A673 (cell line): Measurements from ENCODE around the gene ERO1A. TPM values are rescaled to one million over a fixed set of nuclear protein-coding genes. Genes with fewer than 3 reads are reported as not detected.

Experiments used
- BruUV-seq: library from RNA; stranded (reverse); fragments of 400-500 nt; replicated peaks from 2 replicates; lab custom pipeline; 2021; lab: Mats Ljungman, UMichigan
- CTCF ChIA-PET: fragments of 300-600 bp; sonication (Branson Sonifier 250); formaldehyde crosslinking; loops from one replicate; lab custom pipeline; 2022; ENCODE audit warnings: antibody characterized with exemption; lab: Charles Lee
- POLR2A ChIA-PET: fragments of 300-600 bp; sonication (Branson Sonifier 250); formaldehyde crosslinking; loops from one replicate; lab custom pipeline; 2022; ENCODE audit warnings: antibody characterized with exemption; ENCODE audit not compliant: low non-redundant PET; lab: Charles Lee
- DNase-seq: peaks from one replicate; pipeline ENCODE4 v3.0.0-alpha.2; 2015; ENCODE audit warnings: low spot score
- H3K27ac ChIP-seq: fragments of 200-600 bp; sonication (generic); 2 replicates; pipeline ENCODE4 v1.5.1; 2016; ENCODE audit warnings: mixed run types, low read depth, mild to moderate bottlenecking, mixed read lengths, antibody characterized with exemption, low read length; ENCODE audit not compliant: poor library complexity, severe bottlenecking
- H3K27me3 ChIP-seq: fragments of 200-600 bp; sonication (generic); replicated peaks from 2 replicates; pipeline ENCODE4 v1.6.1; 2017; ENCODE audit warnings: mixed run types, low read depth, mild to moderate bottlenecking, mixed read lengths, antibody characterized with exemption, low read length; ENCODE audit not compliant: insufficient read depth, poor library complexity
- H3K36me3 ChIP-seq: fragments of 200-600 bp; sonication (generic); 2 replicates; pipeline ENCODE4 v1.6.1; 2016; ENCODE audit warnings: mixed run types, mild to moderate bottlenecking, mixed read lengths, antibody characterized with exemption, low read length; ENCODE audit not compliant: insufficient read depth, poor library complexity, severe bottlenecking
- H3K4me1 ChIP-seq: fragments of 200-600 bp; sonication (generic); 2 replicates; pipeline ENCODE4 v1.6.1; 2017; ENCODE audit warnings: mixed run types, mild to moderate bottlenecking, mixed read lengths, antibody characterized with exemption, low read length; ENCODE audit not compliant: insufficient read depth, poor library complexity, severe bottlenecking
- H3K4me3 ChIP-seq: fragments of 200-600 bp; sonication (generic); 2 replicates; pipeline ENCODE4 v1.5.1; 2016; ENCODE audit warnings: low read depth, mixed run types, mild to moderate bottlenecking, mixed read lengths, low read length; ENCODE audit not compliant: poor library complexity, severe bottlenecking
- H3K9me3 ChIP-seq: fragments of 200-600 bp; sonication (generic); 2 replicates; pipeline ENCODE4 v1.6.1; 2016; ENCODE audit warnings: mixed run types, low read depth, mild to moderate bottlenecking, mixed read lengths, antibody characterized with exemption, low read length; ENCODE audit not compliant: poor library complexity, severe bottlenecking
- CTCF ChIP-seq: fragments of 300-800, 200-600 bp; sonication (generic); conservative IDR thresholded peaks from 2 replicates; pipeline ENCODE4 v1.5.1; 2017; ENCODE audit warnings: low read depth, mild to moderate bottlenecking, antibody characterized with exemption, low read length, moderate library complexity, mixed read lengths
- EZH2 ChIP-seq: fragments of 200-600 bp; sonication (generic); IDR thresholded peaks from 2 replicates; pipeline ENCODE4 v1.6.1; 2017; ENCODE audit warnings: borderline replicate concordance, low read depth, mild to moderate bottlenecking, mixed read lengths, antibody characterized with exemption, low read length; ENCODE audit not compliant: poor library complexity, severe bottlenecking
- intact Hi-C: fragments of 100-400 bp; cut with micrococcal nuclease; formaldehyde crosslinking; loops from one replicate; pipeline ENCODE4 v1.10.0; 2022; ENCODE audit not compliant: unreplicated experiment
- total RNA-seq: library from RNA; stranded (reverse); gene quantifications from 2 replicates; pipeline ENCODE4 v1.2.3, GENCODE V29; 2021

The ERO1A gene
- total RNA-seq, 1 experiment from 2014 or later = 52.1 TPM

DNA sequence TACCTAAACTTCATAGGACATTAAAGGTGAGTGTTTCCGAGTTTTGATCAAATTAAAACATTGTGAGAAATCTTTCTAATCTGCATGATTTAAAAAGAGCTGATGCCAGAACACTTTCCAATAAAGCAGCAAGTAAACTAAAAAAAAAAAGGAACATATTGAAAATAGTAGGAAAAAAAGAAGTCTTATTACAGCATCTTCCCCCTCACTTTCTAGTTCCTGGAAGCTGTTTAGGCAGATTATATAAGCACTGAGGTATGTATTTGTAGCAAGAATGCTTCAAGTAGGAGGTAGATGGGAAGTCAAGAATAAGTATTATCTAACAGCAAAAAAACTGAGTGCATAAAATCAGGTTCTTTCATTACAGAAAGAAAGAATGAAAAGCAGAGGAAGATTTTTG is 45.8 kb downstream of the ERO1A start:
- ChIA-PET POLR2A (no interaction called here), CTCF (interaction anchor here (0.7 kb wide), 1 partner anchor 403 kb away, joined by 4 read pairs; no protein-coding TSS in a partner anchor)
- Histone ChIP-seq H3K27me3 (no peaks in the 10 kb centered on the region), H3K36me3 (peaks cover 14% of the 10 kb centered on the region), H3K27ac (no peak overlapping the region), H3K4me3 (no peak overlapping the region), H3K4me1 (no peaks in the 10 kb centered on the region), H3K9me3 (no peaks in the 10 kb centered on the region)
- intact Hi-C loops = no loop called here
- TF ChIP-seq EZH2 (no peak), CTCF (no peak)
- no peak for DNase-seq
- BruUV-seq = no TSS peak

DNA sequence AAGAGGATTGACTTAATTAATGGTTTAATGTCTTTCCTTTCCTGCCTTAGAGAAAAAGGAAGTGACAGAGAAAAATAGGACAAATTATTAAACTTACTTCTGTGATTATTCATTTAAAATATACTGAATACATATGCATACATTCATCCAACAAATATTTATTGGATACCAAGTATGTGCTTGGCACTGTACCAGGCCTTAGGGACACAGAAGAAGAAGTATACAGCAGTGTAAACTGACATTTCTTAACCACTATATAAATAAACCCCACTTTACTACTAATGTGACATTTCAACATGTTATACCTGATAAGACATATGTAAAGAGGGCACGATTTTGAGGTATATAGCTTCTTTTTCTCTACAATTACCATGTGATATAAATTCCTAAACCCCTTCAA is 53.6 kb downstream of the ERO1A start:
- ChIA-PET CTCF (no interaction called here), POLR2A (no interaction called here)
- DNase-seq = no peak
- TF ChIP-seq EZH2 = no peak
- no peak for TF ChIP-seq CTCF
- no TSS peak for BruUV-seq
- Histone ChIP-seq H3K36me3 (peaks cover 7% of the 10 kb centered on the region), H3K27ac (no peak overlapping the region), H3K27me3 (no peaks in the 10 kb centered on the region), H3K4me3 (no peak overlapping the region), H3K4me1 (no peaks in the 10 kb centered on the region), H3K9me3 (peaks cover 3% of the 10 kb centered on the region)
- intact Hi-C loops = no loop called here

GRCh38 chr14:52640137-52640536 is 55.2 kb downstream of the ERO1A start:
- no peaks in the 10 kb centered on the region for H3K36me3 ChIP-seq
- no peak for TF ChIP-seq CTCF
- TF ChIP-seq EZH2 = no peak
- CTCF ChIA-PET = no interaction called here
- intact Hi-C loops = no loop called here
- no peak overlapping the region for H3K27ac ChIP-seq
- H3K4me1 ChIP-seq = no peaks in the 10 kb centered on the region
- peaks cover 3% of the 10 kb centered on the region for H3K9me3 ChIP-seq
- no peaks in the 10 kb centered on the region for H3K27me3 ChIP-seq
- BruUV-seq = no TSS peak
- POLR2A ChIA-PET = no interaction called here
- no peak overlapping the region for H3K4me3 ChIP-seq
- DNase-seq = no peak
